ENCODE measurements around the gene GGA3. TPM values are rescaled to one million over a fixed set of nuclear protein-coding genes. Genes with fewer than 3 reads are reported as not detected.
A peak's percentile ranks its signal among the peaks of the same experiment; 100 is the strongest.
"Not testable (repeated sequence)": the region's sequence is repeated elsewhere in the genome, so short reads cannot be mapped to it uniquely, and the experiment has no call there.

GGA3 gene, protein sequence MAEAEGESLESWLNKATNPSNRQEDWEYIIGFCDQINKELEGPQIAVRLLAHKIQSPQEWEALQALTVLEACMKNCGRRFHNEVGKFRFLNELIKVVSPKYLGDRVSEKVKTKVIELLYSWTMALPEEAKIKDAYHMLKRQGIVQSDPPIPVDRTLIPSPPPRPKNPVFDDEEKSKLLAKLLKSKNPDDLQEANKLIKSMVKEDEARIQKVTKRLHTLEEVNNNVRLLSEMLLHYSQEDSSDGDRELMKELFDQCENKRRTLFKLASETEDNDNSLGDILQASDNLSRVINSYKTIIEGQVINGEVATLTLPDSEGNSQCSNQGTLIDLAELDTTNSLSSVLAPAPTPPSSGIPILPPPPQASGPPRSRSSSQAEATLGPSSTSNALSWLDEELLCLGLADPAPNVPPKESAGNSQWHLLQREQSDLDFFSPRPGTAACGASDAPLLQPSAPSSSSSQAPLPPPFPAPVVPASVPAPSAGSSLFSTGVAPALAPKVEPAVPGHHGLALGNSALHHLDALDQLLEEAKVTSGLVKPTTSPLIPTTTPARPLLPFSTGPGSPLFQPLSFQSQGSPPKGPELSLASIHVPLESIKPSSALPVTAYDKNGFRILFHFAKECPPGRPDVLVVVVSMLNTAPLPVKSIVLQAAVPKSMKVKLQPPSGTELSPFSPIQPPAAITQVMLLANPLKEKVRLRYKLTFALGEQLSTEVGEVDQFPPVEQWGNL
- total RNA-seq = 10 to 100 TPM; 68.5 to 70.7 TPM

DNA sequence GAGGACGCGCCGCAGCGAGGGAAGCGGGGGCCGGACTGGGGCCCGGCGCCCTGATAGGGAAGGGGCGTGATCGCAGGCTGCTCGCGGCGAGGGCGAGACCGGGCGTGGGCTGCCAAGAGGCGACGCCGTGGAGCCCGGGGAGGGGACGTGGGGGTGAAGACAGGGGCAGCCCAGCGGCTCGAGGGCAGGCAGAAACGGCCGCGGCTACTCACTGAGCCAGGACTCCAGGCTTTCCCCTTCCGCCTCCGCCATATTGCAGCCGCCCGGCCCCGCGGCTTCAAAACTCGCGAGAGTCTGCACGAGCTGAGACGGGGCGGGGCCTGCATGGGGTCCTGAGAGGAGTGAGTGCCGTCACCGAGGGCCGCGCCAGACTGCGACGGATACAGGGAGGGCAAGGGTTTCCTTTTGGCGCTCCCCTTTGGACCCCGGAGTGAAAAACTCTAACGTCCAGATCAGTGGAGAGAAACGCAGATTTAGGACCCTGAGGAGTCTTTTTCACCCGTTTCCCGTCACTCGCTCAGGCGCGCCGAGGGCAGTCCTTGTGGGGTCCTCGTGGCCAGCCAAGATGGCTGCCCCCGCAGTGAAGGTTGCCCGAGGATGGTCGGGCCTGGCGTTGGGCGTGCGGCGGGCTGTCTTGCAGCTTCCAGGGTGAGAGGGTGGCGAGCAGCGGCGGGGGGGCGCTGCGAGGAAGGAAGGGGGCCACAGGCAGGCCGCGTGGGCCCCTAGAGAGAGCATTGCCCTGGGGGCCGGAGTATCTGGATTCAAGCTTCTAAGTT lies at the start of gene GGA3, which contains the start of gene MRPS7:
GGA3 (minus strand) TSS at position 271 of the 776 bp plus-strand sequence; CDS start at position 252, 19 bp downstream.
MRPS7 (plus strand) TSS at position 544 of the 776 bp plus-strand sequence; CDS start at position 566, 22 bp downstream.
- peak; percentile 96 for DNase-seq
- Mint-ChIP-seq H3K27ac (peak within 1 kb of the TSS; percentile 96), H3K9me3 (no peaks in the 10 kb centered on the region), H3K36me3 (peaks cover 19% of the 10 kb centered on the region), H3K27me3 (no peaks in the 10 kb centered on the region), H3K4me3 (peak within 1 kb of the TSS; percentile 93), H3K4me1 (ENCODE audit: low read depth) (peaks cover 49% of the 10 kb centered on the region)
- POLR2A ChIA-PET = interaction anchor here (0.7 to 4.0 kb wide), 22 partner anchors 9 to 249 kb away, joined by 3 to 80 read pairs (median 6); partner anchors contain the start of genes ARMC7, GRB2, MIF4GD and MRPL58
- intact Hi-C loops (cut with micrococcal nuclease) = loop anchor here (1.0 to 10.0 kb wide), 9 partner anchors 9 to 227 kb away; partner anchors contain the start of genes GRB2, JPT1, NUP85 and SLC25A19
- CTCF ChIA-PET = interaction anchor here (1.0 to 4.8 kb wide), 16 partner anchors 10 to 300 kb away, joined by 3 to 106 read pairs (median 7); partner anchors contain the start of genes GRB2, MIF4GD, NT5C and SLC25A19

DNA sequence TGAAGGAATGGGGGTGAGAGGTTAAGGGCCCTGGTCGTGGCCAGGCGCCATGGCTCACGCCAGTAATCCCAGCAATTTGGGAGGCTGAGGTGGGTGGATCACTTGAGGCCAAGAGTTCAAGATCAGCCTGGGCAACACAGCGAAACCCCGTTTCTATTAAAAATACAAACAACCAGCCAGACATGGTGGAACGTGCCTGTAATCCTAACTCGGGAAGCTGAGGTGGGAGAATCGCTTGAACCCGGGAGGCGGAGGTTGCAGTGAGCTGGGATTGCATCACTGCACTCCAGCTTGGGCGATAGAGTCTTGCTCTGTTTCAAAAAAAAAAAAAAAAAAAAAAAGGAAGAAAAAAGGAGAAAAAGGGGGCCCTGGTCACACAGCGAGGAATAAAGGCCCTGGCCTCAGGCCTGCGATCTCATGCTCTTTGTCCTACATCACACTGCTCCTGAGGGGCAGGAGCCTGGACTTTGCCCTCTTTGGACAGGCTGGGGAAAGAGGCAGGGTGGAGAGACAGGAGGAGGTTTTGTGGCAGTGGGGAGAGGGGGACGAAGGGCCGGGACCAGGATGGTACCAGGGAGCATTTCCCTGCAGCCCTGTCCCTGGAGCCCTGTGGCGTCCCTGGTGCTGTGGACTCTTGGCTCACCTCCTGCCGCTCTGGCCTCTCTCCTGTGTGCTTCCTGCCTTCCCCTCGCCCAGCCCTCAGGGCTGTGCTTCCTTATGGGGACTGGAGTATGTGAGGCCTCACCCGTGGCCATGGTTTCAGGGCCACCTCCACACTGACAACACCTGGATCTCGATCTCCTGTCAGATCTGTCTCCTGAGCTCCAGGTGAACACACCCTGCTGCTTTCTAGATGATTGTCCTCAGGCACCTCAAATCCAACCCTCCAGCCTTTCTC lies 47.6 kb upstream of the GGA3 start:
- H3K36me3 Mint-ChIP-seq = no peaks in the 10 kb centered on the region
- no peak for DNase-seq
- POLR2A ChIA-PET = no interaction called here
- no peaks in the 10 kb centered on the region for H3K27me3 Mint-ChIP-seq
- CTCF ChIA-PET = interaction anchor here (1.7 kb wide), 1 partner anchor 13 kb away, joined by 5 read pairs; no protein-coding TSS in a partner anchor
- H3K4me3 Mint-ChIP-seq = no peak overlapping the region
- no peaks in the 10 kb centered on the region for H3K9me3 Mint-ChIP-seq
- peaks cover 11% of the 10 kb centered on the region for H3K4me1 Mint-ChIP-seq (ENCODE audit: low read depth)
- no peak overlapping the region for H3K27ac Mint-ChIP-seq
- intact Hi-C loops (cut with micrococcal nuclease) = no loop called here

DNA sequence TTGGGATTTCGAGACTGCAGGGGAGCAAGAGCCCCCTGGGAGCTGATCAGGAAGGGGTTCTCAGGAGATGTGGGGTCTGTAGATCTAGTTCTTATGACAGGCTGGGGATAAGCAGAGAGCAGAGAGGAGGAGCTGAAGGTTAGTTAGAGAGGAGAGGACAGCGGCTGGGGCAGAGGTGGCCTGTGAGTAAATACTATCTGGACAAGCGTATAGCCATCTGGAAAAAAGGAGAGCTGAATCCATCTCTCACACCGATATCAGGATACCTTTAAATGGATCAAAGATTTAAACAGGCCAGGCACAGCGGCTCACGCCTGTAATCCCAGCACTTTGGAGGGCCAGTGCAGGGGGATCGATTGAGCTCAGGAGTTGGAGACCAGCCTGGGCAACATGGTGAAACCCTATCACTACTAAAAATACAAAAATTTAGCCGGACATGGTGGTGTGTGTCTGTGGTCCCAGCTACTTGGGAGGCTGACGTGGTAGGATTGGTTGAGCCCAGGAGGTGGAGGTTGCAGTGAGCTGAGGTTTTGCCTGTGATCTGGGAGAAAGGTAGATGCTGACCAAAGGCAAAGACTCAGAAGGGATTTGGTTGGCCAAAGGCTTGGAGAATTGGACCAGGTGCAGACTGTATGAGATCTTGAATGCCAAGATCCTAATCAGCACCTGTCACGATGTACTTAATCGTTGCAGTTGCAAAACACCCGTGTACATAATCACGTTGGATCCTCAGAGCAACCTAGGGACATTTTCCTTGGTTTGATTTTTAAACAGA lies 46.7 kb upstream of the GGA3 start:
- peaks cover 6% of the 10 kb centered on the region for H3K4me1 Mint-ChIP-seq (ENCODE audit: low read depth)
- no peak overlapping the region for H3K4me3 Mint-ChIP-seq
- no peaks in the 10 kb centered on the region for H3K9me3 Mint-ChIP-seq
- no peaks in the 10 kb centered on the region for H3K27me3 Mint-ChIP-seq
- H3K27ac Mint-ChIP-seq = no peak overlapping the region
- no peak for DNase-seq
- ChIA-PET POLR2A (no interaction called here), CTCF (interaction anchor here (1.7 kb wide), 1 partner anchor 14 kb away, joined by 5 read pairs; no protein-coding TSS in a partner anchor)
- intact Hi-C loops (cut with micrococcal nuclease) = no loop called here
- H3K36me3 Mint-ChIP-seq = no peaks in the 10 kb centered on the region

DNA sequence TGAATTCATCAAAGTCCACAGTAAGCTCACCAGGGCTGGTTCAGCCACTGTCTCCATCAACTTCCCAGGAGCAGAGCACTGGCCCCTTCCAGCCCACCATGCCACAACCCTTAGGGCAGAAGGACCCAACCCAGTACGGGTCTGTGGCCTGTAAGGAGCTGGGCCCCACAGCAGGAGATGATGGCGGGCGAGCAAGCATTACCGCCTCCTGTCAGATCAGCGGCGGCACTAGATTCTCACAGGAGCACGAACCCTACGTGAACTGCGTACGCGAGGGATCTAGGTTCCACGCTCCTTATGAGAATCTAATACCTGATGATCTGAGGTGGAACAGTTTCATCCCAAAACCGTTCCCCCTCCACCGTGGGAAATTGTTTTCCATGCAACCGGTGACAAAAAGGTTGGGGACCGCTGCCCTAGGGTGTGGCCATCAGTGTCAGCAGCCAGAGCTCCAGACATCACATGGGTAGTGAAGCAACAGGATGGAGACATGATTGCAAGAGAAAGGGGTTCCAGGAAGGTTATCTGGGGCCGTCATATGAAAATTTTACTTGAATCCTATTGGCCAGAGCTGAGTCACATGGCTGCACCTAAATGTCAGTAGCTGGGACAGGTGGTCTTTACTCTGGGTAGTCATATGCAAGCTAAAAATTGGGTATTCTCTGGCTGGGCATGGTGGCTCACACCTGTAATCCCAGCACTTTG lies 40.2 kb upstream of the GGA3 start:
- Mint-ChIP-seq H3K9me3 (no peaks in the 10 kb centered on the region), H3K27me3 (no peaks in the 10 kb centered on the region), H3K27ac (no peak overlapping the region), H3K4me3 (no peak overlapping the region), H3K36me3 (no peaks in the 10 kb centered on the region), H3K4me1 (ENCODE audit: low read depth) (peaks cover 12% of the 10 kb centered on the region)
- no peak for DNase-seq
- intact Hi-C loops (cut with micrococcal nuclease) = no loop called here
- ChIA-PET POLR2A (no interaction called here), CTCF (no interaction called here)

DNA sequence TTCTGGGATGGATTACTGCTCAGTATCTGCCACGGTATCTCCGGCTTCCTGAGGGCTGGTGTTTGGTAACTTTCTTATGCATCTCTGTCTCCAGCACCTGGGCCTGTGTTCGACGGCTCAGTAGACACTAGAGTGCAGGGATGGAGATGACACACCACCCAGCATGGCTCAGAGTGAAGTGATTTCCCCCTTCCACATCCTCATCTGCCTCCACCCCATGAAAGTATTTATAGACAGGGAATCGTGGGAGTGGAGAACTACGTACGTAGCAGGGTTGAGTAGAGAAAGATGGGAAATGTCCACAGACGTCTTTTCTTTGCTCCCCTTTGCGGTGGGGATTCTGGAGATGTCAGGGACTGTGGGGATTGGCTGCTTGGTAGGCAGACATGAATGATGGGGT lies 39.6 kb upstream of the GGA3 start:
- no peak overlapping the region for H3K27ac Mint-ChIP-seq
- CTCF ChIA-PET = no interaction called here

DNA sequence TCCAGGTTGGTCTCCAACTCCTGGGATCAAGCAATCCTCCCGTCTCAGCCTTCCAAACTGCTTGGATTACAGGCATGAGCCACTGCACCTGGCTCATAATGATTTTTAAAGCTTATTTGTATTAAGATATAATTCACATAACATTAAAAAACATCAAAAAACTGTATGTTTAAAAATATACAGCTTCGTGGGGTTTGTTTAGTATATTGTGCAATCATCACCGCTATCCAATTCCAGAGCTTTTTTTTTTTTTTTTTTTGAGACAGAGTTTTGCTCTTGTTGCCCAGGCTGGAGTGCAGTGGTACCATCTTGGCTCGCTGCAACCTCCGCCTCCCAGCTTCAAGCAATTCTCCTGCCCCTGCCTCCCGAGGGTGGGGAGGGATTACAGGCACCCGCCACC lies 38.9 kb upstream of the GGA3 start:
- ChIA-PET POLR2A (interaction anchor here (0.6 kb wide), 1 partner anchor 166 kb away, joined by 3 read pairs; no protein-coding TSS in a partner anchor), CTCF (no interaction called here)
- intact Hi-C loops (cut with micrococcal nuclease) = no loop called here
- Mint-ChIP-seq H3K9me3 (no peaks in the 10 kb centered on the region), H3K36me3 (no peaks in the 10 kb centered on the region), H3K27me3 (no peaks in the 10 kb centered on the region), H3K4me1 (ENCODE audit: low read depth) (peaks cover 23% of the 10 kb centered on the region), H3K27ac (no peak overlapping the region), H3K4me3 (no peak overlapping the region)
- DNase-seq = no peak

More for the DNA sequence above, 39.6 kb upstream of the GGA3 start:
- Mint-ChIP-seq H3K4me3 (no peak overlapping the region), H3K36me3 (no peaks in the 10 kb centered on the region), H3K9me3 (no peaks in the 10 kb centered on the region), H3K27me3 (no peaks in the 10 kb centered on the region), H3K4me1 (ENCODE audit: low read depth) (peaks cover 15% of the 10 kb centered on the region)
- no peak for DNase-seq
- POLR2A ChIA-PET = no interaction called here
- intact Hi-C loops (cut with micrococcal nuclease) = no loop called here

DNA sequence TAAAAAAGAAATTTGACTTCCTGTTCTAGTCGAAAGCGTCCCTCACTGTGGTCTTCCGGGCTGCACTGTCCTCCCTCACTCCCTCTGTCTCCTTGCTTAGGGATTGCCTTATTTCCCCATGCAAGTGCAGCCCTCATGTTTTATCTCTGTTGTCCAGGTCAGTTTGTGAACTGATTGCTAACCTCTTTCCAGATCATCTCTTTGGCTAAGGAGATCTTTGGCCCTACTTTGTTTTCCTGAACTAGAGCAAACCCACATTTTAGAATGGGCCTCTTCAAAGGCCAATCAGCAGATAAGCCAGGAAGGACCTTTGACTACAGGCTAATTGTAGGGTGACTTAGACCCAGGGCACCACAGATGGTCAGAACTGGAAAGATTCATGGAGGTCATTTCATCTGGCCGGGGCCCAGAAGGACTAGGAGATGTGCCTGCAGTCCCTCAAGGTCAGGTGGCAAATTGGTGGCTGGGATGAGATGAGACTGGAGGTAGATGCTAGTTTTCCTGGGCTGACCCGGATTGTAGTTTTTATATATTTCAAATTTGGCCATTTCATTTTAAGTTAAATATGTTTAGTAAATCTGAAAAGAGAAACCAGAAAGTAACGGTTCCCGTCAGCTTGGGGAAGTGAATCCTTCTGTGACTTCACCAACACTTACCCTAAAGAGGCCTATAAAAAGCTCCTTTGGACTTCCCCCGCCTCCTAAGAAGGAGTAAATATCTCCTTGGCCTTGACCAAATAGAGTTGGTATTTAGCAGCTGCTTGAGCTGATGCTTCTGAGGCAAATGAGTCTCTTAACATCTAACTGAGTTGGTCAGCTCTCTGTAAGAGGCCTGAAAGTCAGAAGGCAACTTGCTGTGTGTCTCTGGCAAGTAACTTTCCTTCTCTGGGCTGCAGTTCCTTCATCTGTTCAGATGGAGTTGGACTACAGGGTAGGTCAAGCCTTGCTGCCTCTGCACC lies 34.1 kb upstream of the GGA3 start:
- intact Hi-C loops (cut with micrococcal nuclease) = loop anchor here (2.0 to 10.0 kb wide), 2 partner anchors 43 to 489 kb away; partner anchors contain the start of gene UNK
- ChIA-PET CTCF (interaction anchor here (0.9 to 4.7 kb wide), 5 partner anchors 20 to 117 kb away, joined by 3 to 24 read pairs (median 4); partner anchors contain the start of gene MIF4GD), POLR2A (interaction anchor here (0.7 to 2.9 kb wide), 6 partner anchors 20 to 110 kb away, joined by 3 to 16 read pairs (median 6); partner anchors contain the start of genes GGA3, GRB2, MIF4GD and MRPS7)
- Mint-ChIP-seq H3K27ac (peak overlapping the region; percentile 99), H3K36me3 (no peaks in the 10 kb centered on the region), H3K4me1 (ENCODE audit: low read depth) (peaks cover 35% of the 10 kb centered on the region), H3K9me3 (no peaks in the 10 kb centered on the region), H3K4me3 (peak overlapping the region; percentile 37), H3K27me3 (no peaks in the 10 kb centered on the region)
- DNase-seq = peak; percentile 58

DNA sequence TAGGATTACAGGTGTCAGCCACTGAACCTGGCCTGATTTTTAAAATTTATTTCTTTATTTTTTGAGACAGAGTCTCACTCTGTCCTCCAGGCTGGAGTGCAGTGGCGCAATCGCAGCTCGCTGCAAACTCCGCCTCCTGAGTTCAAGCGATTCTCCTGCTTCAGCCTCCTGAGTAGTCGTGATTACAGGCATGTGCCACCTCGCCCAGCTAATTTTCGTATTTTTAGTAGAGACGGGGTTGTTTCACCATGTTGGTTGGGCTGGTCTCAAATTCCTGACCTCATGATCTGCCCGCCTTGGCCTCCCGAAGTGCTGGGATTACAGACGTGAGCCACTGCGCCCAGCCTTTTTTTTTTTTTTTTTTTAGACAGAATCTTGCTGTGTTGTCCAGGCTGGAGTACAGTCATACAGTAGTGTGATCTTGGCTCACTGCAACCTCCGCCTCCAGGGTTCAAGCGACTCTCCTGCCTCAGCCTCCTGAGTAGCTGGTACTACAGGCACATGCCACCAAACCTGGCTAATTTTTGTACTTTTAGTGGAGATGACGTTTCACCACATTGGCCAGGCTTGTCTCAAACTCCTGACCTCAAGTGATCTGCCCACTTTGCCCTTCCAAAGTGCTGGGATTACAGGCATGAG lies 31.5 kb upstream of the GGA3 start:
- DNase-seq, H3K27ac Mint-ChIP-seq, H3K27me3 Mint-ChIP-seq, H3K9me3 Mint-ChIP-seq, H3K36me3 Mint-ChIP-seq, H3K4me3 Mint-ChIP-seq, POLR2A ChIA-PET: not testable (repeated sequence)
- H3K4me1 Mint-ChIP-seq (ENCODE audit: low read depth) = peaks cover 40% of the 10 kb centered on the region
- intact Hi-C loops (cut with micrococcal nuclease) = loop anchor here (10.0 kb wide), 1 partner anchor 492 kb away; the partner anchor contains the start of gene UNK
- CTCF ChIA-PET = interaction anchor here (0.9 to 1.1 kb wide), 3 partner anchors 22 to 30 kb away, joined by 3 to 4 read pairs (median 3); partner anchors contain the start of gene MIF4GD

All from activated CD4-positive, alpha-beta memory T cell treated with anti-CD3 and anti-CD28 coated beads for 36 hours (primary cell).